Measurements from ENCODE around the gene PI4K2B.
"Not testable (repeated sequence)": the region's sequence is repeated elsewhere in the genome, so short reads cannot be mapped to it uniquely, and the experiment has no call there.

Gene PI4K2B

DNA sequence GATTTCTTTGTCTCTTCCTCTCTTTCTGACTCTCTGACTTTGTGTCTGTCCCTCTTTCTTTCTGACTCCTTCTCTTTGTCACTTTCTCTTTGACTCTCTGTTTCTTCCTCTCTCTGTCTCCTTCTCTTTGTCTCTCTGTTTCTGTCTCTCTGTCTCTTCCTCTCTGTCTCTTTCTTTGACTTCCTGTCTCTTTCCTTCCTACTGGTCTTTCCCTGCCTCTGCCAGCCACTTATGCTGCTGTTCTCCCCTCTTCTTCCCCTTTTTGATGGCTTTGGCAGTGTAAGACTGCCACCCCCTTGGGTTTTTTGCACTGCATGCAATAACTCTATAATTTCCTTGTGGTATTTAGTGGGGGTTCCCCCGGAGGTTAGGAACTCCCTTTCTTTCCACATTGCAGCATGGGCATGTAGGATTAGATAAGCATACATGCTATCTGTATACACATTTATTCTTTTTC is 6.9 kb downstream of the PI4K2B start:
- not testable (repeated sequence) for DNase-seq (ENCODE audit: low read depth in 2 of 3, low spot score in 2 of 3)

DNA sequence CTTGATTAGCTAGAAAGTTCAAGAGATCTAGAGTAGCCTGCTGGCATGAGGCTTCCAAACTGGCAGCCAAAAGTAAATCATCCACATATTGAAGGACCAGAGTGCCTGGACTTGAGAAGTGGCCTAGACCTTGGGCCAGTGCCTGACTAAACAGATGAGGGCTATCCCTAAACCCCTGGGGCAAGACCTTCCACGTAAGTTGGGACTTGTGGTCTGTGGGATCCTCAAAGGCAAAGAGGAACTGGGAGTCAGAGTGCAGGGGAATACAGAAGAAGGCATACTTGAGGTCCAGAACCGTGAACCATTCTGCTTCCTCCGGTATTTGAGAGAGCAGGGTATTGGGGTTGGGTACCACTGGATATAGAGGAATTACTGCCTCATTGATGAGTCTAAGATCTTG is 8.4 kb downstream of the PI4K2B start:
- not testable (repeated sequence) for DNase-seq (ENCODE audit: low read depth in 2 of 3, low spot score in 2 of 3)

DNA sequence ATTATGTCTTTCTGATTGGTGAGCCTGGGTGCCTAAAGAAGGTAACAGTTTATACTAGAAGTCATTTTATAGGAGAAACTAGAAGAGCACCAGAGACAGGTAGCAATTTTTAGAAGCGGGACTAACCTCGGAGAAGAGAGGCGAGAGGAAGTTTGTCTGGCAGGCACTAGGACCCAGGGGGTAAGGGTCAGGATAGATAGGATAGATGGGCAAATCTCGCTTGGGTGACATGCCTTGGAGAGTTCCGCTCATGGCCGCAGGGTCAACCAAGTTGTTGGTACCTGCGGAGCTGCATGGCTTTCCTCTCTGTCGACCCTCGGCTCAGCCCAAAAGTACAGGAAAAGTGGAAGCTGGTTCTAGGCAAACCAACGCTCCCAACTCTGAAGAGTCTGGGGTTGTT is 11.3 kb downstream of the PI4K2B start:
- no peak for DNase-seq (ENCODE audit: low read depth in 2 of 3, low spot score in 2 of 3)

DNA sequence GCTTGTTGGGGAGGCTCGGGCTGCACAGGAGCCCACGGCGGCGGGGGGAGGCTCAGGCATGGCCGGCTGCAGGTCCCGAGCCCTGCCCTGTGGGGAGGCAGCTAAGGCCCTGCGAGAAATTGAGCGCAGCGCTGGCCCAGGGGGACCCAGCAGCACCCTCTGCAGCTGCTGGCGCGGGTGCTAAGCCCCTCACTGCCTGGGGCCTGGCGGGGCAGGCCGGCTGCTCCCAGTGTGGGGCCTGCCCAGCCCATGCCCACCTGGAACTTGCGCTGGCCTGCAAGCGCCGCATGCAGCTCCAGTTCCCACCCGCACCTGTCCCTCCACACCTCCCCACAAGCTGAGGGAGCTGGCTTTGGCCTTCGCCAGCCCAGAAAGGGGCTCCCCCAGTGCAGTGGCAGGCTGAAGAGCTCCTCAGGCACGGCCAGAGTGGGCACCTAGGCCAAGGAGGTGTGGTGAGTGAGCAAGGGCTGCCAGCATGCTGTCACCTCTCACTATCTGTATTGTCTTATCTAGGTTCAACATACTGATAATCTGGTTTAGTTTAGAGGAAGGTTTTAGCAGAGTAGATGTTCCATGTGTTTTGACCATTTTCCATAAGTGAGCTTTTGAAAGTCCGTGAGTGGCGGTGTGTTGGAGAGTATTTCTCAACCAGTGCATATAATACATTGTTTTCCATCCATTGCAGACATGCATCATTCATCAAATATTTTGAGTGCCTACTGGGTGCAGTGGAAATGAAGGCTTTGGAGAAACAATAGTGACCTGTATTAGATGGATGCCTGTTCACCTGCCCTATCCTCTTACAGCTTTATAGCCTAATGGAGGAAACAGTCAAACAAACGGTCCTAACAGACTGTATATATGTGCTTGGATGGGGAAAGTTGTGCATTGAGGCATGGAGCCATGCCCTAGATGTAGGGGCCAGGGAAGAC is 13.1 kb downstream of the PI4K2B start:
- no peak for DNase-seq (ENCODE audit: low read depth in 2 of 3, low spot score in 2 of 3)

DNA sequence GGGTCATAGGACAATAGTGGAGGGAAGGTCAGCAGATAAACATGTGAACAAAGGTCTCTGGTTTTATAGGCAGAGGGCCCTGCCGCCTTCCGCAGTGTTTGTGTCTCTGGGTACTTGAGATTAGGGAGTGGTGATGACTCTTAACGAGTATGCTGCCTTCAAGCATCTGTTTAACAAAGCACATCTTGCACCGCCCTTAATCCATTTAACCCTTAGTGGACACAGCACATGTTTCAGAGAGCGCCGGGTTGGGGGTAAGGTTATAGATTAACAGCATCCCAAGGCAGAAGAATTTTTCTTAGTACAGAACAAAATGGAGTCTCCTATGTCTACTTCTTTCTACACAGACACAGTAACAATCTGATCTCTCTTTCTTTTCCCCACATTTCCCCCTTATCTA is 15.0 kb downstream of the PI4K2B start:
- not testable (repeated sequence) for DNase-seq (ENCODE audit: low read depth in 2 of 3, low spot score in 2 of 3)

DNA sequence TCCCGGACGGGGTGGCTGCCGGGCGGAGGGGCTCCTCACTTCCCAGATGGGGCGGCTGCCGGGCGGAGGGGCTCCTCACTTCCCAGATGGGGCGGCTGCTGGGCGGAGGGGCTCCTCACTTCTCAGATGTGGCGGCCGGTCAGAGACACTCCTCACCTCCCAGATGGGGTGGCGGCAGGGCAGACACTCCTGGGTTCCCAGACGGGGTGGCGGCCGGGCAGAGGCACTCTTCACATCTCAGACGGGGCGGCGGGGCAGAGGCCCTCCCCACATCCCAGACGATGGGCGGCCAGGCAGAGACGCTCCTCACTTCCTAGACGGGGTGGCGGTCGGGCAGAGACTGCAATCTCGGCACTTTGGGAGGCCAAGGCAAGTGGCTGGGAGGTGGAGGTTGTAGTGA is 15.7 kb downstream of the PI4K2B start:
- DNase-seq (ENCODE audit: low read depth in 2 of 3, low spot score in 2 of 3): not testable (repeated sequence)

DNA sequence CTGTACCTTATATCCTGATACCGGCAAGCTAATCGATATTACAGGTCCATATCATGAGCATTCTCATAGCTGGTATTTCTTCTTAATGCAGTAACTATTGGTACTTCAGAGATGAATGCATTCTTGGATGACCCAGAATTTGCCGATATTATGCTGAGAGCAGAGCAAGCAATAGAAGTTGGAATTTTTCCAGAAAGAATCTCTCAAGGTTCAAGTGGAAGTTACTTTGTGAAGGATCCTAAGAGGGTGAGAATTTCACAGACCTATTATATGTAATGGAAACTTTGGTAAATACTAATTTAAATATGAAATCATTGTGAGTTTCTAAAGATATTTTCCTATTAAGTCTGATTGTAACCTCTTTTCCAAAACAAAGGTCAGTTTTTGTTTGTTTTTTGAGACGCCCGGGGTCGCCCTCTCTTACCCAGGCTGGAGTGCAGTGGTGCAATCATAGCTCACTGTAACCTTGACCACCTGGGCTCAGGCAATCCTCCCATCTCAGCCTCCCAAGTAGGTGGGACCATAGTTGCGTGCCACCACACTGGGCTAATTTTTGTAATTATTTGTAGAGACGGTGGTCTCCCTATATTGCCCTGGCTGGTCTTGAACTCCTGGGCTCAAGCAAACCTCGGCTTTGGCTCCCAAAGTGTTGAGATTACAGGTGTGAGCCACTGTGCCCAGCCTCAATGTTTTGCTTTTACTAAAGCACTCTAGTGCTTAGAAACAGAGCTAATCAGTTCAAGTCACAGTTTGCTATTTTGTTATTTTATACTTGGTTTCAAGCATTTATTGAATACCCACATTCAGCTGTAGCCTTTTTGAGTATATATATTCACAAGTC is 18.6 kb downstream of the PI4K2B start:
- DNase-seq (ENCODE audit: low read depth in 2 of 3, low spot score in 2 of 3): no peak

DNA sequence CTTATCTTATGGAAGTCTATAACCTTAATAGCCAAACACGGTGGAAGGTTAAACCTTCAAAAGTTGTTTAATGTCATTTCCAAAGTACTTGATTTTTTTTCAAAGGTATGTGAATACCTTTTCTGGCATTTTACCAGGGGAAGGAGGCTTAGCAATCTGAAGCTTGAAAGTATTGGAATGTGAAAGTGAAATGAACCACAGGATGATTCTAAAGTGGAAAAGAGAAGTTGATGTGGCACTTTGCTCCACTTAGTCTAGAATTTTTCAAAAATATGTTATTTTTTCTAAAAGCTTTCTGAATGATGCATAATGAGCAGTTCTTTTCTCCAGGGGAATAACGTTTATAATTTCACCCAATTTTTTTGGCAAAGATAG is 19.2 kb downstream of the PI4K2B start:
- DNase-seq (ENCODE audit: low read depth in 2 of 3, low spot score in 2 of 3): no peak

DNA sequence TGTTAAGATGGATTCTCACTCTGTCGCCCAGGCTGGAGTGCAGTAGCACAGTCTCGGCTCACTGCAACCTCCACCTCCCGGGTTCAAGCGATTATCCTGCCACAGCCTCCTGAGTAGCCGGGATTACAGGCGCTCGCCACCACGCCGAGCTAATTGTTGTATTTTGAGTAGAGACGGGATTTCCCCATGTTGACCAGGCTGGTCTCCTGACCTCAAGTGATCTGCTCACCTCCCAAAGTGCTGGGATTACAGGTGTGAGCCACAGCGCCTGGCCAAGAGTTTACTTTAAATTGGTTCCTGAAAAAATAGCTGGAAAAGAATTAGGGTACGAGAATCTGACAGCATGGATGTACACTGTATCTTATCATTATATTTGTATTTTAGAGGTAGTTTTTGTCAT is 20.0 kb downstream of the PI4K2B start:
- DNase-seq (ENCODE audit: low read depth in 2 of 3, low spot score in 2 of 3): not testable (repeated sequence)

DNA sequence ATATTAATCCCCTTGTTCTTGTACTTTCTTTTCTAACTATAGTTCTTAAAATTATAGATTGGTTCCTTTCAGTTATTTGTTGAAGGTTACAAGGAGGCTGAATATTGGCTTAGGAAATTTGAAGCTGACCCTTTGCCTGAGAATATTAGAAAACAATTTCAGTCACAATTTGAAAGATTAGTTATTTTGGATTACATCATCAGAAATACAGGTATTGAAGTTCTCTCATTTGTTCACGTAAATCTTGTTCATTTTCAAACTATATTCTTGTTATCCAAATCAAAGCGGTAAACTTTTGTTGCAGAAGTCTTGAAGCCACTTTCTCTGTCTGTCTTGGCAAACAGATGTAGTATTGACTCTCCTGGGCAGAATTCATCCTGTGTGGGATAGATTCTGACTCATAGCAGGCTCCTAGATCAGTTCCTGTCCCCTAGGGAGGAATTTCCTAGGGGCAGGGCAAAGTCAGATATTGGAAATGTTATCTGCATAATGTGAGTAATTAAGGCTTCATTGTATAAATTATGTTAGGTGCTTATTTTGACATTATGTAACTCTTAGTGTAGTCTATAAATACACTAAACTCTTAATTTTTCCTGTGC is 25.2 kb downstream of the PI4K2B start:
- DNase-seq (ENCODE audit: low read depth in 2 of 3, low spot score in 2 of 3): no peak

DNA sequence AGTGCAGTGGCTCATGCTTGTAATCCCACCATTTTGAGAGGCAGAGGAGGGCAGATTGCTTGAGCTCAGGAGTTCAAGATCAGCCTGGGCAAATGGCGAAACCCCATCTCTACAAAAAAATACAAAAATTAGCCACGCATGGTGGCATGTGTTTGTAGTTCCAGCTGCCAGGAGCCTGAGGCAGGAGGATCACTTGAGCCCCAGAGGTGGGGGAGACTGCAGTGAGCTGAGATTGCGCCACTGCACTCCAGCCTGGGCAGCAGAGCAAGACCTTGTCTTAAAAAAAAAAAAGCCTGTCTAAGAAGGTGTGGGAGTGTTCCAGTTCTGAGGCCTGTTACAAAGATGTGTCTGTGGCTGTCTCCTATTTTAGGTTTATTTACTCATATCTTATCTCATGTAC is 38.0 kb downstream of the PI4K2B start:
- DNase-seq (ENCODE audit: low read depth in 2 of 3, low spot score in 2 of 3): no peak

DNA sequence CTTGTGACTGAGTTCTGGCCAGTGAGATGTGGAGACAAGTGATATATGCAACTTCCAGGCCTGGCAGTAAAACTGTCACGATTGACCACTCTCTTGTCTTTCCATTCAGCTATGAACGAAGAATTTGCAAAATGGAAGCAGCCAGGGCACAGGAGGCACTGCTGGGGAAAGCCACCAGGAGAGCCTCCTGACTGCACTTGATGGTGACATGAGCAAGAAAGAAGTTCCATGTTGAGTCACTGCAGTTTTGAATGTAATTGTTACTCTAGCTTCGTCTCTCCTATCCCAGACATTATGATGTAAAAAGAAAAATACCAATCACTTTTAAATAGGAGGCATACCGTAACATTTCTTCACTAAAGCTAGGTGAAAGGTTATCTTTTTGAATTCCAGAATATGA is 46.4 kb downstream of the PI4K2B start:
- no peak for DNase-seq (ENCODE audit: low read depth in 2 of 3, low spot score in 2 of 3)

DNA sequence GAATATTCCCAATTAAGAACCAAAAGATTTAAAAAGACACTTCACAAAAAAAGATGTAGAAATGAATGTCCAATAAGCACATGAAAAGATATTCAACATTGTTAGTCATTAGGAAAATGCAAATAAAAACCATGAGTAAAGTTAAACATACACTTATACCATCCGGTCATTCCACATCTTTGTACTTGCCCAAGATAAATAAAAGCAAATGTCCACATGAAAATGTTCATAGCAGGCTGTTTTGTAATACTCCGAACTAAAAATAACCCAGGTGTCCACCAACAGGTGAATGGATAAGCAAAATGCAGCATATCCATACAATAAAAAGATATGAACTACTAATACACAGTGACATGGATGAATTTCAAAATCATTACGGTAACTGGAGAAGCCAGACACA is 50.1 kb downstream of the PI4K2B start:
- DNase-seq (ENCODE audit: low read depth in 2 of 3, low spot score in 2 of 3): no peak

DNA sequence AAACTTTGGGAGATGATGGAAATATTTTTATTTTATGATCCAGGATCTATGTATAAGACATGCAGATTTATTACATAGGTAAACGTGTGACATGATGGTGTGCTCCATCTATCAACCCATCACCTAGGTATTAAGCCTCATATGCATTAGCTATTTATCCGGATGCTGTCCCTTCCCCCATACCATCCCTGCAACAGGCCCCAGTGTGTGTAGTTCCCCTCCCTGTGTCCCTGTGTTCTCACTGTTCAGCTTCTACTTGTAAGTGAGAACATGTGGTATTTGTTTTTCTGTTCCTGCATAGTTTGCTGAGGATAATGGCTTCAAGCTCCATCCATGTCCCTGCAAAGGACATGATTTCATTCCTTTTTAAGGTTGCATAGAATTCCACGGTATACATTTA is 50.6 kb downstream of the PI4K2B start:
- DNase-seq (ENCODE audit: low read depth in 2 of 3, low spot score in 2 of 3): no peak

DNA sequence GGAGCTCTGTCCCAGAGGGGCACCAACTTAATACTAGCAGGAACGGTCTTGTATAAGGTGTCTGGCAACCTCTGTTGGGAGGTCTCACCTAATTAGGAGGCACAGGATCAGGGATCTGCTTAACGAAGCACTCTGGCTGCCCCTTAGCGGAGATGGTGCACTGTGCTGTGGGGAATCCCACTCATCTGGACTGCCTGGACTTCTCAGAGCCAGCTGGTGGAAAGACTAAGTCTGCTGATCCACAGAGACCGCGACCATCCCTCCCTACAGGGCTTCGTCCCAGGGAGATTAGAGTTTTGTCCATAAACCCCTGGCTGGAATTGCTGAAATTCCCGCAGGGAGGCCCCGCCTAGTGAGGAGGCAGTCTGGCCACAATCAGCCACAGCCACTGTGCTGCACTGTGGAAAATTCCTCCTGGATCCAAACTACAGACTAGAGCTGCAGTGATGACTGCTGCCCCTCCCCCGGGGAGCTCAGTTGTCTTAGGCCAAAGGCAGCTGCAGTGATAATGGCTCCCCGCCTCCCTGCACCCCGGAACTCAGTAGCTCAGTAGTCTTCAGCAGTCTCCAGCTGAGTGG is 56.7 kb downstream of the PI4K2B start:
- DNase-seq (ENCODE audit: low read depth in 2 of 3, low spot score in 2 of 3): no peak

DNA sequence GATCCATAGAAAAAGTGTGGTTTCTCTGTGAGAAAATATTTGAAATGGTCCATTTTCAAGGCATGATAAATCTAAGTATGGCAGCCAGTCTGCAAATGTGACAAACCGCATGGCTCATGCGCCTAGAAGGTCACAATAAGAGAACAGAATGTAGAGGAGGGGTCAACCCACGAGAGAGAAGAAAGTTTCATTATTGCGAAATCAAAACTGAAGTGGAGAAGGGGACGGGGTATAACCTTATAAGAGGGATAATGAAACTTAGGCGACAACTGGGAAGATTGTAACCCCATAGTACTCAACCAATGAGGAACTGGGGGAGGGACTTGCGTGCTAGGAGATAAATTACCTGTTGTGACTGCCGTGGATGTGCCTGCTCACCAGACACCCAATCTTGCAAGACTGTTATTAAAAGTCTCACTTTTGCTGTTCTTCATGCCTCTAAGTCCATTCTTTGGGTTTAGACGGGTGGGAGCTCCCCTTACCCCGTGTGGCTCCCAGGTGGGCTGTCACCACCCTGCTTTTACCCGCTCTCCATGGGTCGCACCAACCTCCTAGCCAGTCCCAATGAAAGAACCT is 57.4 kb downstream of the PI4K2B start:
- DNase-seq (ENCODE audit: low read depth in 2 of 3, low spot score in 2 of 3): no peak

DNA sequence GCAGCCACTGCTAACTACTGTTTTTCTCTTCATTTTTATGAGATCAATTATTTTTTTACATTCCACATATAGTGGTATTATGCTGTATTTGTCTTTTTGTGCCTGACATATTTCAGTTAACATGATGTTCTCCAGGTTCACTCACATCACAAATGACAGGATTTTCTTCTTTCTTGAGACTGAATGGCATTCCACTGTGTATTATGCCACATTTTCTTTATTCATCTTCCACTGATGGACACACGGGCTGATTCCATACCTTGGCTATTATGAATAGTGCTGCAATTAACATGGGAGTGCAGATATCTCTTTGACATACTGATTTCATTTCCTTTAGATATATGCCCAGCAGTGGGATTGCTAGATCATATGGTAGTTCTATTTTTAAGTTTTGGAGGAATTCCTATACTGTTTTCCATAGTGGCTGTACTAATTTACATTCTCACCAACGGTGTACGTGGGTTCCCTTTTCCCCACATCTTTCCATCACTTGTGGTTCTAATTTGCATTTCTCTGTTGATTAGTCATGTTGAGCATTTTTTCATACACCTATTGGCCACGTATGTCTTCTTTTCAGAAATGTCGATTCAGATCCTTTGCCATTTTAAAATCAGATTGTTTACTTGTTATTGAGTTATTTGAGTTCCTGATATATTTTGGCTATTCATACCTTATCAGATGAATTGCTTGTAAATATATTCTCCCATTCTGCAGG is 63.9 kb downstream of the PI4K2B start:
- DNase-seq (ENCODE audit: low read depth in 2 of 3, low spot score in 2 of 3): no peak

DNA sequence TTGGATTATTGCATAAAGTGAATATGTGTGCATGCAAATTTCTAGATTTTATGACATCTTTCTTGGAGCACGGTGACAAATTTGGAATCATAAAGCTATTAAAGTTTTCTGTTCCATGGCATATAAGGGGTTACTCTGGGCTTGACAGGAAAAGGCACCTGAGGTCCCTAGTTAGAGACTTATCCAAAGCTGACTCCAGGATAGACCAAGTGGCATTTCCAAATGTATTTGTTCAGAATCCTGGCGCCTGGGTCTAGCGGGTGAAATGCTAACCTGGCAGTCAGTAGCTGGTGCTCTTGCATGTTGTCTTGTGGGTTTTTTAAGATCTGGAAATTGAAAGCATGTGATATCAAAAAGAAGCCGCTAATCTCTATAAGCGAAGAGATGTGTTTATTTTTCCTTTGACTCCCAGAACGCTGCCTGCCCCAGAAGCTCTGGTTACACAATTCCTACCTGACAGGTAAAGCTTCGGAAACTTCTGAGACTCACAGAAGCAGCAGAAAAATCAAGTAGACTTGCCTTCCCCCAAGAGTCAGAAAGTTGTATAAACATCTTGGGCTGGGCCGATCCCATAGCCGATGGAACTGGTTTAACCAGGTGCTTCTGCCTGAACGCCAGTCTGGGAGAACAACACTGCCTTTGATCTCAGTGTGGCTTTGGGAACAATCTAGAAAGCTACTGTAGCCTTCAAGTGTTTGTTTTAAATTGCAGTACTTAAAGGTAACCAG is 65.8 kb downstream of the PI4K2B start:
- no peak for DNase-seq (ENCODE audit: low read depth in 2 of 3, low spot score in 2 of 3)

DNA sequence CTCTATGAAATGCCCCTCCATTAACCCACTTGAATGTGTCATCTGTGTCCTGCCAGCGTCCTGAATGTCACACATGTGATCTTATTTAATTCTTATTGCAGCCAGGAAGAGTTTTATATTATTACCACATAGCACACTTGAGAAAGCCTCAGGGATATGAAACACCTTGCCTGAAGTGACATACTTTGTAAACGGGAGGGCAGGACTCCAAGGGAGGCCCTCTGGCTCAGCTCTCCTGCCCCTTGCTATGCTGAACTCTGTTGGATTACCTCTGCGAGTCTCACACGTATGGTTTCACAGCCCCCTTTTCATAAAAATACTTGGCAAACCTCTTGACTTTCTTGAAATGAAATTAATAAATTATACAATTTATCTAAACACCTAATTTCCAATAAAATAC is 67.6 kb downstream of the PI4K2B start:
- no peak for DNase-seq (ENCODE audit: low read depth in 2 of 3, low spot score in 2 of 3)

DNA sequence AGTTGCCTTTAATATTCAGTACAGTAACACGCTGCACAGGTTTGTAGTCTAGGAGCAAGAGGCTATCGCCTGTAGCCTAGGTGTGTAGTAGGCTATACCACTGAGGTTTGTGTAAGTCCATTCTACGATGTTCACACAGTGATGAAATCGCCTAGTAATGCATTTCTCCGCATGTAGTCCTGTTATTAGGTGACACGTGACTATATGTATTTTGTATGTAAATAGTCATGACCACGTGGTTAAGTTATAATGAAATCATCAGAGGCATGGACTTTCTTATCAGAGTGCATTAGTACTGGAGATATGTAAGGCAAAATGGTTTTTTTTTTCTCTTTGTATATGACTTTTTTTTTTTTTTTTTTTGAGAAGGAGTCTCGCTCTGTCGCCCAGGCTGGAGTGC is 68.8 kb downstream of the PI4K2B start:
- no peak for DNase-seq (ENCODE audit: low read depth in 2 of 3, low spot score in 2 of 3)

All from activated CD8-positive, alpha-beta memory T cell treated with anti-CD3 and anti-CD28 coated beads for 48 hours (primary cell).